Measurements from ENCODE around the gene SCG5.

Gene SCG5

DNA sequence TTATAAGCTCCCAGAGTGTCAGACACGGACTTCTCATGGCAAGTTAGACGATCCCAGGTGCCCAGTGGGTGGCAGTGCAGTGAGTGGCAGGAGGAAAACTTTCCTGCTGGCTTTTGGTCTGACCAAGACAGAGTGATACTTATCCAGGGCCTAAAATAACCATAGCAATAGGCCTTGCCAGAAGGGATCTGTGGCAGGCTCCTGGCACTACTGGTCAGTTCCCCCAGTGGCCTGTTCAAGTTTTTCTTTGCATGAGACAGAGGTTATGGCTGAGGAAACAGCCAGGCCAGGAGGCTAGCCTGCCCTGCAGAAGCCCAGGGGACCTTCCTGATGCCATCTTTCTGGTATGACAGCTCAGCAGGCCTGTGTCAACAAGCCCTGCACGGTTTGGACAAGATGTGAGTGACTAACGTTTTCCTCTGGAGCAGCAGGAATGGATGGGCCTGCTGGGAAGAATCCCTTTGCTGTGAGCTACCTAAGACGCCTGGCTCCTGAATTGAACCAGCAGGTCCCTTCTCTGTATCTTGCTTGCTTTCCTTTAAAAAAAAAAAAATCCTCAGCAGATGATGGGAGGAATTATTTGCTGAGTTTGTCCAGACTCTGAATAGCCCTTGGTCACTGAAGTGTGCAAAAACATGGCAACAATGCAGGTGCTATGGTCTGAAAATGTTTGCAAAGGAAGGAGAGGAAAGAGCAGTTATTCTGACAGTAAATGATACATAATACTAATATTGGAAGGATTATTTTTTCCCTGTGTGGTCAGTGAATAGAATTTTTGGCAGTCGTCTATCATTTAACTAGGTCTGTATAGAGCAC is 18.0 kb downstream of the SCG5 start:
- DNase-seq: no peak

DNA sequence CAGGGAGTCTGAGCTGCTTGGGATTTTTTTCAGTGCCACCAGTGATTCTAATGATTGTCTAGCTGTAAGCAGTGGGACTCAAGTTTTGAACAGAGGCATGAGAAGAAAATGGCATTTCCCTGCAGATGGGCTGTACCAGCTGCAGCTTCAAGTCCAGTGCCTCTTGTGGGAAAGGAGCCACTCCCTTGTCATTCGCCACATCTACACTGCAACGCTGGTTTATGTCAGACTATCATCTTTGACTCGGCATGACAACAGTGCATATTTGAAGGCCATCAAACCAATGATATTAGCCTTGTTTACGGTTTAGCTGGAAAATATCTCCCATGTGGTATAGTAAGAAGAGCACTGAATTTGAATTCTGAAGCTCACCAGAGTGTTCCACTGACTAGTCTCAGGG is 22.2 kb downstream of the SCG5 start:
- no peak for DNase-seq

DNA sequence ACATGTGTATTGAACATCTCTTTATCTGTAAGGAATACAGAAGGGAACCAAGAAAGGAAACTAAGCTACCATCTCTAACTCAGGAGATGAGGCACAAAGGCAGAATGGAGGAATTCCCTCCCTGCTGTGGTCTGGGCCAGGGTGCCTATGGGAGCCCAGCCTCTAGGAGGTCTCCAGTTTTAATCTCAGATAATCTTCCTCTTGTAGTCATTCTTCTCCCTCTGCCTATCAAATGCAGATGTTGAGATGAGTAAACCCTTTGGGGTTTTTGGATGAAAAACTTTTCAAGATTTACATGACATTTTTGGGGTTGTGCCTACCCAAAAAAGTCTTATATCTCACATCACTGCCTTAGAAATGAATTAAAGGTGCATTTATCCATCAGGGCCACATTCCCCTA is 23.3 kb downstream of the SCG5 start:
- no peak for DNase-seq

DNA sequence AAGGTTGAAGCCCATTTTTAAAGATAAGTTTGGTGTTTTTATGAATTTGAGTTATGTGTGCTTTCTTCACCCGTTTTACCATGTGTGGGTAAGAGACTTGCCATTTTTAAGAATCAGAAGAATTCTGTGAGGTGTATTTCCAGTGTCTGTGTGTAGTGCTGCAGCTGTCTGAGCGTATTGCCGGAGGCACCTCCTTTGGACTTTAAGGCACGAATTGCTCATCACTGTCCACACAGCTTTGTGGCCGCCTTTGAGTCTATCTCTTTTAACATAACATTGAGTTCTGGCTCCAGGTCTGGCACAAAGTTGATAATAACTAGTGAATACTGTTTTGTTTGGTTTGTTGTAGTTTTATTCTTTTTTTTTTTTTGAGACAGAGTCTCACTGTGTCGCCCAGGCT is 25.8 kb downstream of the SCG5 start:
- DNase-seq: no peak

DNA sequence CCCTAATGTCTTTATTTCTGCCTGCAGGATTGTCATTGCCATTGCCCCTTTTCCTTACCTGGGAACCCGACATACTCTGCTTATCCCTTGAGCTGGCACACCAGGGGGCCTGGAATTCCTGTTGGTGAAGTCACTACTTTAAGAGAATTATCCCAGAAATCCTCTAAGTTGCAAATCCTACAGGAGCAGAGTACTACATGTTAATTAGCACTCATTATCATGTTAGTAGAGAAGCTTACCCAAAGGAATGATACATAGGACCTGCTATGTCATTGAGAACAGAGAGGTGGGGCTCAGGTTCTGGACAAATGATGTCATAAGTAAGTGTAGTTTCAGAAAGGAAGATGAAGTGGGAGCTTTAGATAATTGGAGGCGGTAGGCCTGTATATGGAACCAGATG is 27.4 kb downstream of the SCG5 start:
- no peak for DNase-seq

DNA sequence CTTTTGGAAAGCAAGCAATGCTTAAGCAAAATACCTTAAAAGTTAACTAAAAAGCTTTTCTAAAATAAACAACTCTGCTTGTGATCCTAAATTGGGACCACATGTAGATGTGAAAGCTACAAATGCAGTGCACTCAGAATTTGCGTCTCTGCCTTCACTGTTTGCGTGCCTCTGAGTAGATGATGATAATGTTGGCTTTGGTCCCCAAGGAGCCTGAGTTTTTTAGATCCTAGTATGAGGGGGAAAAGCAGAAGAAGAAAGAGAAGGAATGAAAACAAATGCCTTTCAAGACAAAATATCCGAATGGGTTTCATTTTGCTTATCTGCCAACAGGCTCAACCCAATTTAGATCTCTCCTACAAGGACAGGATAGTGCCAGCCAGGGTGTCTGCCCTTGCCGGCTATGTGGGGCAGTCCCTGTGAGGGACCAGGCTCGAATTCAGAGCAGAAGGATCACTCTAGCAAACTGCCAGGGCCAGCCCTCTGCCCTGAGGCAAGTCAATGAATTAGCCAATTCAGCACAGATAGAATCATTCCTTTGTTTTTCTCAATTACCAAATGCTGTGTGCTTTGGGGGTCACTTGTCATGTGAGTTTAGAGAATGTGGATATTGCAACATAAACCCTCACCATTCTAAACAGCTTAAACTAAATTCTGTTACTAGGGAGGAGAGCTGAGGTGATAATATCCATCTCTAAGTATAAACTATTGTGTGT is 28.5 kb downstream of the SCG5 start:
- DNase-seq: no peak

DNA sequence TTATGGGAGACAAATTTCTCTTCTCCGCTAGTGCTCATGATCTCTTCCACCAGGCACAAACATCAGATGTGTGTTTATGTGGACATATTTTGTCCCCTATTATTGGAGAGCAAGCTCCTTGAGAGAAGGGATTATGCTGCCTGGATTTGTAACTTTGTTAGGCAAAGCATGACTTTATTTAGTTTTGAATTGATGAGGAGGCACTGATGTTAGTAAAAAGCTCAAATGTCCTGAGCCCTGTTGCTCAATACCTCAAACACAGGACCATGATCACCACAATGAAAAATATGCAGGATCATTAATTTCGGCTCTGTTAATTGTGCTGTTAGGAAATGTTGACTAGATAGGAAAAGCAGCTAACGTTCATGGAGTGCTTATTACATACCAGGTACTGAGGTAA is 29.1 kb downstream of the SCG5 start:
- no peak for DNase-seq

DNA sequence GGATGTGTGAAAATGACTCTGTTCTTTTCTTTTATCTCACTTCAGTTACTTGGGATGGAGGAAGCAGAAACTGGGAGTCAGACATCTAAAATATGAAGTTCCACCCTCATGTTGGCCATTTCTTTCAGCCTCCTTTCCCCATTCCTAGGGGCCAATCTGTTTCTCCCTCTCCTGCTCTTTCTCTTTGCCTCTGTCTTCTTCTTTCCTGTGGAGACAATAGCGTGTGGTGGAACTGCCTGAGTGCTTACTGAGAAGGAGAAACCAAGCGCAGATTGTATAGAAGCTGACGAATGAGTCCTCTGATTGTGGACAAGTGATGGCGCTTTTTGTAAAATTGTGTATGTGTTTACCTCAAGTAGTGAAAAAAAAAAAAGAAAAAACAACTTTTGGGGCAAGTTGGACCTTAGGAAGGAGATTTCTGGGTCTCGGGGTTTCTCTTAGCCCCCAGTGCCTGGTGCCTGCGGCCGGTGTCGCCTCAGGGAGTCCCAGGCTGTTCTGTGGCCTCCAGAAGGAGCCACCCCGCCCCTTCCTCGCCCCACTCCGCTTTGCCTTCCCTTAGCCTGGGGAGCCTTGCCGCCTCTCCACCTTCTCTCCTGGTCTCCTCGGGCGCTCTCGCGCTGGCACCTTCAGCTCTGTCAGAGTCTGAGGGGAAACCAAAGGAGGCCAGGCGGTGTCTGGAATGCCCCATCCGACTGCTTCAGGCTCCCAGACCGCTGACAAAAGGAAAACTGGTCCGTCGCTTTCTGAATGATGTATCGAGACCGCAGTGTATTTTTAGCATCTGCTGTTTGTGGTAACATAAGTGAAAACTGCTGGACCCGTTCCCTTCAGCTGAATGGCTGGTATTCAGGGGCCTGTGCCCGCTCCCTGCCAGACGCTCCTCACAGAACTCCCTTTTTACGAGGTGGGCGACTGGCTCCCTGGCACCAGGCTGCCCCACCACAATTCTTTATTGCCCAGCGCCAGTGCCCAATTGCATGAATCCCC is 30.1 kb downstream of the SCG5 start:
- no peak for DNase-seq

DNA sequence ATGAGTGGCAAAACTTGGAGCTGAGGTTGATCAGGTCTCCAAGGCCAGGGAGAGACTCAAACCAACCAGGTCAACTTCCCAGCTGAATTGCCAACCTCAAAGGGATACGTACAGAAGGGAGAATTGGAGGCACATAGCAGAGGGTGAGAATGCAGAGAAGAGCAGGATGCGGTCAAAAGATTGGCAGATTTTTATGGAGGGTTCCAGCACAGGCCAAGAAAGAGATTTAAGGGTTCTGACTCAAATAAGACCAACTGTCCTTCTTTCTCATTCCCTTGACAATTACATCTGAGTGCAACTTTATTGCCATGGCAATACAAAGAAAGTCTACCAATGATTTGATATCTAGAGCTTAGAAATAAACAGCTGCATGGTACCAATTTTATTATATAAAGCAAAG is 33.2 kb downstream of the SCG5 start:
- no peak for DNase-seq

DNA sequence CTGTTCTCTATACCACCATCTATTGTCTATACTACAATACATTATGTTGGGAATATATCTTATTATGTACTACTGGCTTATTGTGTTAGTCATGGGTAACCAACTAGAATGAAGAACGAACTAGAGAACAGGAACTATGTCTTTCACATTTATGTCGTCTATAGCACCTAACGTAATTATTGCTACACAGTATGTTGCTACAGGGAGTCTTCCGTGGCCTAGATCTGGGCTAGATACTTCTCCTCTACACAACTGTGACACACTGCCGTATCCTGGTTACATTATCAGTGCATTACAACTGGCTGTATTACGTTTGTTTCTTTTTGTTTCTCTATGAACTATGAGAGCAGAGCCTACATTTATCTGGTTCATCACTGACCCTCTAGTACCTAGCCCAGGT is 34.0 kb downstream of the SCG5 start:
- no peak for DNase-seq

DNA sequence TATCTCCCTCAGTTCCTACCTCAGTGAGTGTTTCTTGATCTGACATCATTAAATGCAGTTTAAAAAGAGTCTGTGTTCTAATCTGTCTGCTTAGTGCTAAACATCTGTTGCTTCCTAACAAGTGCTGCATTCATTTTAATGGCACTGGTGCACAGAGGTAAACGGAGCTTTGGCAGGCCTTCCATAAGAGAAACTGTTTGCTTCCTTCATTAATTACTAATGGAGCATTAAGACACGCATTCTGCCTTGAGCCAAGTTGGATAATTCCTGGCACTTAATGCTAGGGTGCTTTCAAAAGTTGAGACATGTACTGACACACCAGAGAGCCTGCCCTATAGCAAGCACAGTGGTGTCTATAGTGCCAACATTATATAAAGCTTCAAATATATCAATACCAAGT is 34.7 kb downstream of the SCG5 start:
- no peak for DNase-seq

DNA sequence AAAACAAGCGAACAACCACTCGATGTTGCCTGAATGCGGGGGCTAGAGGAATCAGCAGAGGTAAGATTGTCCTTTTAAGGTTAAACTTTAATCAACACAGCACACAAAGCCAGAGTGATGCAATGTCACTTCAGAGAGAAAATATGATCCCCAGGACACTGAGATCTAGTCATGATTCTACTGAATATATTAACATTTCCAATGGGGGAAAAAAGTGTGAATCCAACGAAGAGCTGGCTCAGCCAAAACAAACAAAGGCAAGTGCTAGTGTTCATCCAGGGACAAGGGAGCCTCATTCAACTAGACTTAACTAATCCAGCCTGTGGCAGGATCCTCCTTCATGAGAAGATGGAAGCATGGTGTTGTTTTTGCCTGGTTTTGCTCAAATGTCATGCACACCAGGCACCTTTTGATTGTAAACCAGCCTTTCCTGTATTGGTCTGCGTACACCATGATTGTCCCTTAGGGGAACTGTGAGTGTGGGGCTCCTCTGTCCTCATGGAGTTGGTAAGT is 35.8 kb downstream of the SCG5 start:
- DNase-seq: no peak

DNA sequence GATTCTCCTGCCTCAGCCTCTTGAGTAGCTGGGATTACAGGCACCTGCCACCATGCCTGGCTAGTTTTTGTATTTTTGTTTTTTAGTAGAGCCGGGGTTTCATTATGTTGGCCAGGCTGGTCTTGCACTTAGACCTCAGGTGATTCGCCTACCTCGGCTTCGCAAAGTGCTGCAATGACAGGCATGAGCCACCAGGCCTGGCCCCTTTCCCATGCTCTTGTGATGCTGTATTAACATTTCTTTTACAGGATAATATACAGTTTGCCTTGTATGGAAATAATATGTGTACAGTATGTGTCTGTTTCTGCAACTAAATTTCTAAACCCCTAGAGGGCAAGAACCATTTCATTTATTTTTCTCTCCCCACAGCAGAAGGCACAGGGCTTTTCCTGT is 37.8 kb downstream of the SCG5 start:
- no peak for DNase-seq

DNA sequence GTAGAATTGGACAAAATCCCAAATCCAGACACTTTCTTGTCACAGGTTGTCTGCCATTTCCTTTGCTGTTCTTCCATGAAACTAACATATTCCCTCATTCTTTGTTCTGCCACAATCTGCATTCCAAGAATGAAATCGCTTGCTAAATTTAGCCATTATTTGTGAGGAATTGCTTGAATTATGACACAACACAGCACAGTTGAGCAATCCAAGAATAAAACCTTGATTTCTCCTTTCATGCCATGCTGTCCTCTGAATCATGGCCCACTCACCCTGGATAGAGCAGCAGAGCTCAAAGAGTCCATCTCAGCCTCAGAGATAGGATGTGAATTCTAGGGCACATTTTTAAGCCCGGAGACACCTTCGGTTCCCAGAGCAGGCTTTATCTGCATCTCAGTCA is 41.1 kb downstream of the SCG5 start:
- no peak for DNase-seq

DNA sequence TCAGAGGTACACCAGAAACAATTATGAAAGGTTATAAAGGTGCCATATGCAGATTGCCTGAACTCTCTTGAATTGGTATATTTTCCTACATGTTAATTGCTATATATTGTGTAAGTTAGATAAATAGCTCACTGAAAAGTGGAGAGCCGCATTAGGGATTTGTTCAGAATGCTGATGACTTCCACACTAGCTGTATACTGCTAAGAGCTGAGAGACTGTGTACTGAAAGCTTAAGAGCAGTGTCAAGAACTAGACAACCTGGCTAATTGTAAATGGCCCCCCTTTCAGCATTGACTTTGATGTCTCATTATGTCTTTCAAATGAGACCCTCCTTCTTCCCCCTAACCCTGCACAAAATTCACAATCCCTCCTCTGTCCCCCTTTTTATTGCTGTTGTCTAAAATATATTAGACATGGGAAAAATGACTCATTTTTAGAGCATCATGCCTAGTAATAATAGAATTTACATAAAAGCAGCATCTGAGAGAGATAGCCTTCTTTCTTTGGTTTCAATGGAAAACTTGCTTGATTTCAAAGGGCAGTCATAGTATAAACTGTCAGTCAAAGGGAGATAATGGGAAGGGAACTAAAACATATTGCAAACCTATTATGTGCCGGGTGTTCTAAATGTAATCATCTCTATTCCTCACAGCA is 41.6 kb downstream of the SCG5 start:
- no peak for DNase-seq

DNA sequence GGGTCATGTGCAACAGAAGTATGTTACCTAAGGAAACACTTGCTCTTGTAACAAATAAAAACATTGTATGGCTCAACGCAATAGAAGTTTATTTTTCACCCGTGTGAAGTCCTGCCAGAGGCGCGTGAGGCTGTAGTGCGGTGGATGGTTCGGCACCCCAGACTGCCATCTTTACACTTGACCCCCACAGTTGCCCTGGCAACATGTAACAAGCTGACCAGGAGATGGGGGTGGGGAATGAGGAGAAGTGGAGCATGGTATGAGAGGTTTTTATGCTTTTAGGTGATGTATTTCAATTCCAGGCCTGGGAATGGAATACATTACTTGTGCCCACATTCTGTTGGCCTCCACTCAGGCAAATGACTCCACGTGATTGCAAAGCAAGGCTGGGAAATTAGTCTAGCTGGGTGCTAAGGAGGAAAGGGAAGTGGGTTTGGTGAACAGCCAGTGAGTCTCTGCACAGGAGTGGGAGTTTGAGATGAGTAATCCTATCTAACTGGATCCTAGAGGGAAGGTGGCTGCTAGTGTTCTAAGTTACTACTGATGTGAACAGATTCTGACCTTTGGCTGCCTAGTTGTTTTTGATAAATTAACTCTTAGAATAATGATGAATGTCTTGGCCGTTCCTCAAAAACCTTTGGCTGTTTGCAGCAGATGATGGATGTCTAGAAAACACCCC is 42.5 kb downstream of the SCG5 start:
- no peak for DNase-seq

DNA sequence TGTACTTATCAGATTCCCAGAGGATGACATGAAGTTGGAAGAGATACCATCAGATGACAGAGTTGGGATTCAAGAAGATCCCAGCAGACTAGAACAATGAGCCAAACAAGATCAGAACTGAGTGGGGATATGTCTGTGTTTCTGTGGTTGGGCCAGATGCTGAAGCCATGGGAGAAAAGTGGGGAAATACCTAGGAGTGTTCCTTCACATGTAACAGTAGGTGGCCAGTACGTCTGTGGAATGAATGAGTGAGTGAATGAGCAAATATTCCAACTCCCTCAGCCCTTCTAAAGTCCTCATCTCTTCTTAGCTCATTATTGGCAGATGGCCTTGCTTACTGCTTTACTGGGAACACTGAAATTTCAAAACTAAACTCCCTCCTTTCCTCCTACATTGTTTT is 44.1 kb downstream of the SCG5 start:
- DNase-seq: no peak

DNA sequence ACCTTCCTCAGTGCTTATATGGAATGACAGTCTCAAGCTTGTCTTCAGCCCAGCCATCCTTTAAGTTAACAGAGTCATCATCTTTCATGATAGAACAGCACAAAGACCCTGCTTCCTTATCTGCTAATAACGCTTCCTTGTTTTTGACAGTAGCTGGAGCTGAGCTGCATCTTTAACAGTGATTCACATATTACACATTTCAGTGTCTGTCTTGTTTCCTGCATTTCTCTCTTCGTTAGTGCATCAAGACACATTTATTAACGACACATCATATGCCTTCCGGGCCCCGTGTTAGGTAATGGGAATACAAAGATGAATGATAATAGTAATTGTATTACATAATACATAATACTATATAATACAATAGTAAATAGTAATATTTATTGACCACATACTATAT is 46.0 kb downstream of the SCG5 start:
- DNase-seq: no peak

DNA sequence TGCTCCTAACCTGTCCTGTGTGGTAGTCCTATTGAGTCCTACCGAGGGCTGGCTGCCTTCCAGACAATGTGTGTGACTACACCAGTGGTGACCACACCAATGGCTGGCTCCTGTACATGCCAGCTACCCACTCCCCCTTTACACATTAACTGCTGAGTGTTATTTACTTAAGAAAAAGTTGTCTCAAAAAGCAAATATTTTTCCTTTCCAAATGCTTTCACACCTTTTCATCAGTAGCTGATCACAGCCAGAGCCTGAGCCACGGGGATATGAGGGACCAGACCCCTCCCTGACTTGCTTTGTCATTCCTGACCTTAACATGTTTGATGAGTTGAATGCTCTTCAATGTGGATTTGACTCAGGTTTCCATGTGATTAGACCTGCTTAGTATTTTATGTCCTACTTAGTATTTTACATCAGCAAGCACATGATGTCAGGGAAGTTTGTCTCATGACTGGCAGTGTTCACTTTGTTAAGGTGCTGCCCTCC is 46.7 kb downstream of the SCG5 start:
- no peak for DNase-seq

DNA sequence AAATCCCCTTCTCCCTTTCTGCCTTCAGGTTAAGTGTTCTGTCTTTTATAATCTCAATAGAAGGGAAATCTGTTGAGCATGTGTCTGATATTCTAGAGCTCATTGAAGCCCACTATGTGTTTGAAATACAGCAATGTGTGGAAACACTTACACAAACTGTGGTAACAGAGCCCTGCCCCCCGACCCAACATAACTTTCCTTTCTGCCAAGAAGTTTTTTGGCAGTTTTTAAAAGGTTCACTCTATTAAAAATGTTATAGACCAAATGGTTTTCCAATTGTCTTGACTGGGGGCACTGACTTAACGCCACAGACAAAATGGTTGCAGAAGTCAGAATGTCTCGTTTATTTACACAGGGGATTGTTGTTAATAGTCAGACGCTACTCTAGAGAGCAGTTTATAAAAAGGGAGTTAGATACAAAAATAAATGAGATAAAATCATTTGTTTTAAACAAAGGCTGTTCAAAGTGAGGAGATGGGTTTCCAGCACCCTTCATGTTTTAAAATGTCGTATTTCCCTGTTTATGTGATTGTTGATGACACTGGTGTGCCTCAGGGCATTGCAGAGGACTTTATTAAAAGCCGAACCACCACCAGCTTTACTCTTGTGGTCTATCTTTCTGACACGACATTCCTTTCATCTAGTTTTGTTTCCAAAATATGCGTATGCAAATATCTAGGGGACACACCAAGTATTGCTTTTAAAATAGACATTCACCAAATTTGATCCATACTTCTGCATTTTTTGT is 49.6 kb downstream of the SCG5 start:
- no peak for DNase-seq

DNA sequence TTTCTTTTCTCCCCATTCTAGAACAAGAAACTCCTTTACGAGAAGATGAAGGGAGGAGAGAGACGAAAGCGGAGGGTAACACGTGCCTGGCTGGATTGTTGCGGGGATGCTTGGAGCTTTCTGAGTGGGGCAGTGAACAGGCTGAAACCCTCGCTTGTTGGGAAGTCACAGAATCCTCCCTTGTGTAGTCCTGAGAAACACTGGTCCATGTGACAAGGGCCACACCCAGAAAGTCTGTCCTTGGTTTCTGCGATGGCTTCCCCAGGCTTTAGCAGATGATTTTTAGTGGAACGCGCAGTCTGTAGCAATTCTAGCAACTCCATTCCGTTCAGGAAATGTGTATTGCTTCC is 50.2 kb downstream of the SCG5 start:
- no peak for DNase-seq

All from RPMI8226 (cell line).